Lung (tissue), 12 donors: ENCODE data around the gene DET1. TPM values are rescaled to one million over a fixed set of nuclear protein-coding genes. Genes with fewer than 3 reads are reported as not detected.

Experiments
- ATAC-seq: fragments of 200-7000 bp; cut with Tn5 transposase; one replicate; pipeline ENCODE4 v1.9.1; 2020; ENCODE audit warnings: moderate number of reproducible peaks; ENCODE audit not compliant: insufficient read depth, low FRiP score
- DNase-seq, 3 donors: peaks; one replicate each; pipeline ENCODE4 v3.0.0-alpha.2; 2013 to 2017
- H3K27ac ChIP-seq, 2 donors: one replicate each; pipeline ENCODE4 v1.5.1; 2013; ENCODE audit warnings: mild to moderate bottlenecking in 2 of 2, moderate library complexity in 2 of 2, control low read depth in 1 of 2, inconsistent platforms in 1 of 2, low read depth in 1 of 2, low read length in 1 of 2
- H3K27me3 ChIP-seq, 3 donors: one replicate each; pipeline ENCODE4 v1.5.1; 2013; ENCODE audit warnings: low read length in 2 of 3; ENCODE audit not compliant: control insufficient read depth in 3 of 3, insufficient read depth in 3 of 3
- H3K36me3 ChIP-seq, 4 donors: one replicate each; pipeline ENCODE4 v1.5.1; 2013; ENCODE audit warnings: low read length in 4 of 4, mild to moderate bottlenecking in 1 of 4, moderate library complexity in 1 of 4; ENCODE audit not compliant: control insufficient read depth in 4 of 4, insufficient read depth in 4 of 4
- H3K4me1 ChIP-seq, 5 donors: one replicate each; pipeline ENCODE4 v1.5.1; 2013; ENCODE audit warnings: low read length in 5 of 5, mild to moderate bottlenecking in 2 of 5, moderate library complexity in 1 of 5; ENCODE audit not compliant: control insufficient read depth in 5 of 5, insufficient read depth in 5 of 5
- H3K4me3 ChIP-seq: one replicate; pipeline ENCODE4 v1.5.1; 2013; ENCODE audit warnings: mild to moderate bottlenecking, control low read depth, moderate library complexity
- H3K9ac ChIP-seq, 2 donors: one replicate each; pipeline ENCODE4 v1.5.1; 2013; ENCODE audit warnings: low read length in 2 of 2, control low read depth in 1 of 2; ENCODE audit not compliant: insufficient read depth in 1 of 2
- H3K9me3 ChIP-seq, 4 donors: one replicate each; pipeline ENCODE4 v1.5.1; 2013; ENCODE audit warnings: low read length in 3 of 4, mild to moderate bottlenecking in 1 of 4, moderate library complexity in 1 of 4; ENCODE audit not compliant: control insufficient read depth in 4 of 4, insufficient read depth in 3 of 4
- WGBS, 2 donors: extraction: QIAGEN DNeasy Blood & Tissue Kit; methylation state at CpG; one replicate each; pipeline ENCODE4 v1.1.7; 2013; 5-methylcytosine and 5-hydroxymethylcytosine counted together
- polyA plus RNA-seq, 2 donors: library from polyadenylated mRNA; stranded (reverse); fragments of 200-250 nt; gene quantifications; one replicate each; pipeline ENCODE4 v1.2.1, GENCODE V29; 2013
- total RNA-seq, 2 donors: library from RNA; depleted of rRNA in 1 of 2; stranded (reverse); fragments of >200 nt in 1 of 2; gene quantifications; one replicate each; pipeline ENCODE4 v1.2.1, GENCODE V29; 2014 to 2021
- TF ChIP-seq, protein P1 (sequence below): IDR thresholded peaks from 2 replicates; pipeline ENCODE4 v1.5.1; 2012; ENCODE audit warnings: mild to moderate bottlenecking; ENCODE audit errors: control extremely low read depth, extremely low read depth
- donor health status: control.
- donor health status: control.
- donor health status: Bipolar disorder and iron deficiency.
- donor health status: healthy.
- donor health status: DM: yes; HTN: yes; CAD: no.

Gene DET1
- total and polyA plus RNA-seq, 4 donors = 2.9 to 13.7 (median 4.4) TPM

DNA sequence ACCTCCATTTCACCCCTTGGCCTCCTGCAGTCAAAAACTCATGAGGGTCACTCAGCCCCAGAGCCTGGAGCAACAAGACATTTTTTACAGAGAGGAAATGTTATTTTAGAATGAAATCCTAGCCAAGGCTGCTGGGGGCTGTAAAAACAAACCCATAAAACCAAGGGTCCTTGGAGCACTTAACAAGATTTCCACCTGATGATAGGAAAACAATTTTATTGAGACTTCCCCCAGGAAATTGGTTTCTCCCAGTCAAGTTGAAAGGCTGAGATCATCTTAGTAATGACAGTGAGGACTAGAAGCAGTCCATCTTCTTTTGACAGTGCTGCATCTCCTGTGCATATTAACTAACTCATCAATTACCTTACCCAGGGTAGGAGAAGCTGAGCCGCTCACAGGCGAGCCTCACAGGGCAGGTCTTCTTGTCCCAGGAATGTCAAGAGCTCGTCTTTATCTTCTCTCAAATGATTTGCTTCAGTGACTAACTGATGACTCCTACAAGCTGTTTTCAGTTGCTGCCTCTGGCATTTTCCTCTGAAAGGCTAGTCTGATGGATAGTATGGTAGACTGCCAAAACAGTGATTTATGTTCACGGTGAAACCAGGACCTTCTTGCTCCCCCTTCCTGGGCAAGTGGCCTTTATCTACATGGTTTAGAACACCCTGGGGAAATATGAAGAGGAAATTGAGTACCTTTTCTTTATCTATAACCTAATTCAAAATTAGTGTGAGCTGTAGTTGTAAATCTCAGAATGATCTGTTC is 40.1 kb upstream of the DET1 start:
- ATAC-seq (no peak), DNase-seq (no peak)
- H3K4me1 ChIP-seq = no peaks in the 10 kb centered on the region
- no peaks in the 10 kb centered on the region for H3K36me3 ChIP-seq
- TF ChIP-seq, protein P1, sequence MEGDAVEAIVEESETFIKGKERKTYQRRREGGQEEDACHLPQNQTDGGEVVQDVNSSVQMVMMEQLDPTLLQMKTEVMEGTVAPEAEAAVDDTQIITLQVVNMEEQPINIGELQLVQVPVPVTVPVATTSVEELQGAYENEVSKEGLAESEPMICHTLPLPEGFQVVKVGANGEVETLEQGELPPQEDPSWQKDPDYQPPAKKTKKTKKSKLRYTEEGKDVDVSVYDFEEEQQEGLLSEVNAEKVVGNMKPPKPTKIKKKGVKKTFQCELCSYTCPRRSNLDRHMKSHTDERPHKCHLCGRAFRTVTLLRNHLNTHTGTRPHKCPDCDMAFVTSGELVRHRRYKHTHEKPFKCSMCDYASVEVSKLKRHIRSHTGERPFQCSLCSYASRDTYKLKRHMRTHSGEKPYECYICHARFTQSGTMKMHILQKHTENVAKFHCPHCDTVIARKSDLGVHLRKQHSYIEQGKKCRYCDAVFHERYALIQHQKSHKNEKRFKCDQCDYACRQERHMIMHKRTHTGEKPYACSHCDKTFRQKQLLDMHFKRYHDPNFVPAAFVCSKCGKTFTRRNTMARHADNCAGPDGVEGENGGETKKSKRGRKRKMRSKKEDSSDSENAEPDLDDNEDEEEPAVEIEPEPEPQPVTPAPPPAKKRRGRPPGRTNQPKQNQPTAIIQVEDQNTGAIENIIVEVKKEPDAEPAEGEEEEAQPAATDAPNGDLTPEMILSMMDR = no peak
- no peak overlapping the region for H3K27ac ChIP-seq
- H3K27me3 ChIP-seq = no peaks in the 10 kb centered on the region
- no peak overlapping the region for H3K9ac ChIP-seq
- peaks cover 0 to 2% (median 0%) of the 10 kb centered on the region in 4 donors for H3K9me3 ChIP-seq
- H3K4me3 ChIP-seq = no peak overlapping the region
- WGBS, 2 donors = 57 to 71% methylated on average over 4 of the region's 4 CpGs

DNA sequence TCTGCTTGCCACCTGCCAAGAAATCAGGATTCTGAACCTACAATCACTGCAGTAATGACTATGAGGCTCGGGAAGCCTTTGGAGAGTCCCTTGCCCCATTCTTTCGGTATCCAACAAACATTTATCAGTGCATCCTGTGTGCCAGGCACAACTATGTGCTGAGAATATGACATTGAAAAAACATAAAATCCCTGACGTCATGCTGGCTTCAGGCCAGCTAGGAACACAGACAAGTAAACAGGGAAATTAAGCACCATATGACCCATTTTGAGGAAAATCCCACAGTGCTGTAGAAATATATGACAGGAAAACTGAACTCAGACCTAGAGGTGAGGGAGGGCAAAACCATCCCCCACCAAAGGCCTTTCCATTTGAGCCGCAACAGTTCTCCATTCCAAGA is 34.1 kb upstream of the DET1 start:
- Histone ChIP-seq H3K4me3 (no peak overlapping the region), H3K36me3 (no peaks in the 10 kb centered on the region), H3K9me3 (peaks cover 0 to 2% (median 0%) of the 10 kb centered on the region in 4 donors), H3K27me3 (no peaks in the 10 kb centered on the region), H3K9ac (no peak overlapping the region), H3K27ac (no peak overlapping the region), H3K4me1 (no peaks in the 10 kb centered on the region)
- 59 to 65% methylated on average over 4 of the region's 4 CpGs for WGBS, 2 donors
- DNase-seq = peak in 1 of 3 donors; percentile 8
- ATAC-seq = no peak
- TF ChIP-seq, protein P1 = no peak

DNA sequence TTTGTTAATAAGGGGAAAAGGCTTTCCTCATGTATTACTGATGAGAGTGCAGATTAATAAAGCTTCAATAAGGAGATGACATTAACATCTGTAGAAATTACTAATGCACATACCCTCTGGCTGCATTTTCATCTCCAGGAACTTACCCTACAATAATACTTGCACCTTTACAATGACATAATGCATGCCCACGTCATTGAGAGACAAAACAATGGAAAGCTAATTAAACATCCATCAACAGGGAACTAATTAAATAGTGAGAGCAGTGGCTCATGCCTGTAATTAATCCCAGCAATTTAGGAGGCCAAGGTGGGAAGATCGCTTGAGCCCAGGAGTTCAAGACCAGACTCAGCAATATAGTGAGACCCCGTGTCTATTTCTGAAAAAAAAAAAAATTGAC is 32.8 kb upstream of the DET1 start:
- ATAC-seq (no peak), DNase-seq (no peak)
- H3K27ac ChIP-seq = no peak overlapping the region
- H3K36me3 ChIP-seq = no peaks in the 10 kb centered on the region
- peaks cover 0 to 3% (median 0%) of the 10 kb centered on the region in 5 donors for H3K4me1 ChIP-seq
- WGBS, 2 donors = 83 to 86% methylated on average over 3 of the region's 3 CpGs
- peaks cover 0 to 5% (median 0%) of the 10 kb centered on the region in 4 donors for H3K9me3 ChIP-seq
- TF ChIP-seq, protein P1 = no peak
- no peak overlapping the region for H3K4me3 ChIP-seq
- H3K9ac ChIP-seq = no peak overlapping the region
- H3K27me3 ChIP-seq = no peaks in the 10 kb centered on the region
